ENCODE data around the gene PTHLH. TPM values are rescaled to one million over a fixed set of nuclear protein-coding genes. Genes with fewer than 3 reads are reported as not detected.
A peak's percentile ranks its signal among the peaks of the same experiment; 100 is the strongest.

The PTHLH gene
- 1.2 TPM for polyA plus RNA-seq (ENCODE audit: insufficient read length)

GRCh38 chr12:27972721-27973120 is at the start of gene PTHLH:
PTHLH (minus strand) TSS chr12:27972733; CDS start chr12:27969494, 3,239 bp downstream.
- no peak for DNase-seq

DNA sequence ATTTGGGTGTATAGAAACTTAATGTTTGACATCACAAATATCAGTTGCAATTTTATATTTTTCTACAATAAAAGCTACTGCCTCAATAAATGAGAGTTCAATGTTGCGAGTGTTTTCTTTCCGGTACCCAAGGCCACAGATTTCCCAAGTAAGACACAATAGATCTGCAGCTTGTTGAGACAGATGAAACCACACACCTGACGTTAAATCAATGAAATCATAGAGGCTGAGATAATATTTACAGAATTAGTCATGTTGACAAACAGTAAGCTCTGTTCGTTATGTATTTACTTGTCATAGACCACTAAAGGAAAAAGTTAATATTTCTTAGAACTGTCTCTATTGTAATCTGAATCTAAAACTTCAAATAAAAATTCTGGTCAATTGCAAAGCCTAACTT is 49.2 kb upstream of the PTHLH start:
- DNase-seq: no peak

DNA sequence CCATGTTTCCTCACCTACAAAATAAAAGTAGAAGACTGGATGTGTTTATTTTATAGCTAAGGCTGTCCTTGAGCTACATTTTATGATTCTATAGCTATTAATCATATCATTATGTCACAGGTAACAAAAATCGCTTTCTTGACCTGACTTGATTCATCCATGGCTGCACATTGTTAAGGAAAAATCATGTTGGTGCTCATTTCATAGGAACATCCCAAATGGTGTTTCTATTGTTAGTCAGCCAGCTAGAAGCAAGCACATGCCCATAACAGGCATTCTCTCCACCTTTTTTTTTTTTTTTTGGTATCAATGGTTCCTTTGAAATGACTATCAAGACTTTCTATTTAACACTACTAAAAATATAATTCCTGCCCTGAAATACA is 45.3 kb upstream of the PTHLH start:
- no peak for DNase-seq

GRCh38 chr12:28017126-28017872 is 44.8 kb upstream of the PTHLH start:
- DNase-seq: peak; percentile 6

- no peak for DNase-seq
These were observed 42.6 kb upstream of the PTHLH start for GRCh38 chr12:28015165-28015564.

GRCh38 chr12:28014196-28014595 is 41.7 kb upstream of the PTHLH start:
- DNase-seq: no peak

GRCh38 chr12:28012333-28012918 is 39.9 kb upstream of the PTHLH start:
- no peak for DNase-seq

- no peak for DNase-seq
These were observed 37.5 kb upstream of the PTHLH start for GRCh38 chr12:28010036-28010435.

DNA sequence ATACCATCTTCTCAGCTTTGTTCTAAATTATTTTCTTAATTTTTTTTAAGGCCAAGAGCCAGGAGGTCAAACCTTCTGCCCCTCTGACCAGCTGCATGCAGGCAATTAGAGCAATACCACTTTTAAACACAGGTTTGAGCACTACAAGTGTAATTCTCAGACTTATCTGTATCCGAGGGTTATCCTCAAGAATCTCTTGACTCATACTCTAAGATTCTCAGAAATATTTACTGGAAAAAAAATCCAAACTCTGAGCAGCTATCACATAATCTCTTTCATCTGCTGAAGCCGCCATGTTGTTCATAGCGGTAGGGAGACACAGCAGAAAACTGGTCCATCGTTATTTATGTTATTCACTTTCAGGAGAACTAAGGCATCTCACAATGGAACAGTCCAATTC is 27.4 kb upstream of the PTHLH start:
- no peak for DNase-seq

- no peak for DNase-seq
These were observed 27.0 kb upstream of the PTHLH start for GRCh38 chr12:27999521-27999920.

GRCh38 chr12:27998658-27999057 is 26.1 kb upstream of the PTHLH start:
- DNase-seq: no peak

GRCh38 chr12:27998170-27998569 is 25.6 kb upstream of the PTHLH start:
- DNase-seq: no peak

- DNase-seq: no peak
These were observed 24.2 kb upstream of the PTHLH start for GRCh38 chr12:27996761-27997160.

DNA sequence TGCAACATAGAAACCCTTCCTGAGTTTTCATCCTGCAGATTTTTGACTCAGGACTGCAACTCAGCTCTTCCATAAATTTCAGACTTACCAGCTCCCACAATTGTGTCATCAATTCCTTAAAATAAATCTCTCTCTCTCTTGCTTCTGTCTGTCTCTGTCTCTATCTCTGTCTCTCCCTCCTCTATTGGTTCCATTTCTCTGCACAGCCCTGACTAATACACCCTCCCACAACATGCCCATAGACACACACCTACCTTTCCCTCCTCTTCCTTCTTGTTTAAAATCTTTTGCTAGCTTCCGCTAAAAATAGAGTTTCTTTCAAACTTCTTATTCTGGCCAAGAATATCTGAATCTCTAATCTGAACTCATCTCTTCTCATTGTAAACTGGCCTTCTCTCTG is 22.9 kb upstream of the PTHLH start:
- no peak for DNase-seq

DNA sequence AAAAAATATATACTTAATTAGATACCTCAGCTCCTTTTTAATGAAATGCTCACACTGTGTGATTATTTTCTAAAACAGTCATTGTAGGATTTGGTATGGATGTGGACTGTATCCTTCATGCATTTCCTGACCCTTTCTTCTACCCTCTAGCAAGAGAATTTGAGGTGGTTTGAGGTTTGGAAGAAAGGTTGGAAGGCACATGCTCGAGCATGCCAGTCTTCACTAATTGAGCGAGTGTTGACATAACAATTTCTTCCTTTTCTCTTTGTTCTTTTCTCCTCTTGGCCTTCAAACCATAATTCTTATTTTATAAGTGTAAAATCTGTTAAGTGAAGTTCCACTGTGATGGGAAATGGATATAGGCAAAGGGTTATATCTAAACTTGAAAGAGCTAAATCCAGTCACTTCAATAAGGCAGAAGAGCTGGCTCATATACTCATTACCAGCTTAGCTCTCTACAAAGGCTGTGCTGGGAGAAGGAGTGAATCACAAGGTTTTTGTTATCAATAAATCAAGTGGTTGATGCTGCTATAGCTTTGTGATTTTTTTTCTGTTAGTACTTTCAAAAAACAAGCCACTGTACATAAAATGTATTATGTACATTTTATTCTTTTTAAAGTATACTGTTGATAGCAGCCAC is 16.2 kb upstream of the PTHLH start:
- no peak for DNase-seq

DNA sequence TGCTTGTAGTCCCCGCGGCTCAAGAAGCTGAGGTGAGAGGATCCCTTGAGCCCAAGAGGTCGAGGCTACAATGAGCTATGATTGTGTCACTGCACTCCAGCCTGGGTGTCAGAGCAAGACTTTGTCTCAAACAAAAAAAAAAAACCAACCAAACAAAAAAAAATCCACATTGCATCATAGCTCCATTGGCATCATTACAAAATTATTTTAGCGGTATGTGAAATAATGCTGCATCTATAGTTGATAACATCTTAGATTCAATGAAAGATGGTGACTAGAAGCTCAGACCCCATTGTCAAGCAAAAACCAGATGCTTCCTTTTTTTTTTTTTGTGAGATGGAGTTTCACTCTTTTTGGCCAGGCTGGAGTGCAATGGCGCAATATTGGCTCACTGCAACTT is 14.8 kb upstream of the PTHLH start:
- DNase-seq: no peak

DNA sequence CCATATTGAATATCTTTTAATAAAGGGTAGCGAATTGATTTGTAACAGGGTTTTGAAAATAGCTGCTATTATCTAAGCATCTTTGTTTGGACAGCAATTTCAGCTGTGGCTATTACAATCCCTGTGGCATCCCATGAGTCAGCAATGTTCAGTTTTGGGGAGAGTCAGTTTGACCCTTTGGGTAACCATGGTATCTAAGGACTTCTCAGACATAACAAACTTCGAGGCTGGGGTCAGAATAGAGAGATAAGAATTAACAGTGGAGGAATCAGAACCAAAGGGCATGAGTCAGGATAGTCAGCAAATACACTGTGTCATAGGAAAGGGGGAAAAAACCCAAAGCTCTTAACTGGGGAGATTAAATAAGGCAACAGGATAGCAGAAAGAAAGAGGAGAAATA is 11.7 kb upstream of the PTHLH start:
- no peak for DNase-seq

DNA sequence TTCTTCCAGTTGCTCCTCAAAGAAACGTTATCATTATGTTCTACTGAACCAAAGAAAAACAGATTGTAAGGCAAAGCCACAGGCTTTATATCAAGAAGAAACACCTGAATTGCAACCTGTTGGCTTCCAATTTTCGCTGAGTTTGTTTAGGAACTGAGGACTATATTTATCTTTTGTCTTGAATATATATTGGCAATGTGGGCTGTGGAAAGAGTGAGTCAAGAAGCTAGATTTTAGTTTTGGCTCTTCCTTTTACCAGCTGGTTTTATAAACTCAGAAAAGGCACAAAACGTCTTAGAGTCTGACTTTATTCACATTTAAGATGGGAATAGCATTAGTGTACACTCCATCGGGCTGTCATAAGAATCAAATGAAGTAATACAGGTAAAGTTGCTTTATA is 10.4 kb upstream of the PTHLH start:
- no peak for DNase-seq

DNA sequence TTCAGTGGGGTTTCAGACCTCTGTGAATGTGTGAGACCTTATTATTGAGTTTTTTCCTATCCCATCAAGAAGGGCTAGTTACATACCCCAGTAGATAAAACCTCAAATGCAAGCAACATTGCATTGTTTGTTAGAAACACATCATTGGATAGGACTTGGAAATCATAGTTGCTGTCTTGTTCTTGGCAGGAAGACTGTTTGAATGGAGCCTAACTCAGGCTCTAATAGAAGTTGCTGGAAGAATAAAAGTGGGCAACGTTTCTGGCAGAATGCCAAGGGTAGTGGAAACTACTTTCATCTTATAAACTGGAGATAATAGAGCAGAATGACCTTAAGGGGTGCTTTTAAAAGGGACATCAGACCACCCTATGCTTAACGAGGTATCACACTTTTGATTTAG is 9.9 kb upstream of the PTHLH start:
- no peak for DNase-seq

- no peak for DNase-seq
These were observed 9.3 kb upstream of the PTHLH start for GRCh38 chr12:27981874-27982273.

DNA sequence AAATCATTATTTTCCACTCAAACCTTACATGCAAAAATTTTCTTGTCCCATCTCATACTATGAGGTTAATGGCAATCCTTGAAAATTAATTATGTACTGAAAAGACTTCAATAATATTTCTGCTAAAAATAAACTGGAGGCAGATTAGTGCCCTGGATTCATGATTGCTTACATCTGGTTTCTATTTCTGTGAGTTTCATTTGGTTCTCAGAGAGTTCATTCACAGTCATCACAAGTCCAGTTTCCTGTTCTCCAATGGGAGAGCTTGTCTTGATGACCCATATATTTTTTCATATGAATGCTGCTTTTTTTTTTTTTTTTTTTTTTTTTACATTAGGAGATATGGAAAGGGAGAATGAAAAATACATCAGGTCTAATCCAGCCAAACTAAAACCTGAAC is 6.6 kb upstream of the PTHLH start:
- no peak for DNase-seq

- DNase-seq: peak; percentile 54
These were observed 2.9 kb upstream of the PTHLH start for GRCh38 chr12:27975222-27976136.

DNA sequence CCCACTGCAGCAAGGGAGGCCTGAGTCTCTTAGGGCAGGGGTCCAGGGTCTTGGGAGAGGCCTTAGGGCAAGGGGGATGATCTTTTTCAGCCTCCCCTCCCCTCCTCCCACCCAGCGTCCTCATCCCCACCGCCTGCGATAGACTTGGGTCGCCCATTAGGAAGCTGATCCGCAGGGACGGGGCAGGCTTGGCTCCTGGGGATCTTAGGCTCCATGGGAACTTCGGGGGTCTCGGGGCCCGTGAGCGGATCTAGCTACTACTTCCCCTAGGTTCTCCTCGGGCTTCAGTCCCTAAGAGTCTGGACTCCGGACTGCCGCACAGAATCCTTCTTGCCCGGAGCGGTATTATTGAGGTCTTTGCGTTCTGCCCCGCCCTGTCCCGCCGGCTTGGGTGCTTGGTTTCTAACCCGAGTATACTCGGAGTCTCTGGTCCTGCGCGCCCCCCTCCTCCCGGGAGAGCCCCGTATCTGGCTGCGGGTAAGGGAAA is 2.2 kb upstream of the PTHLH start:
- no peak for DNase-seq
